K562 (cell line): ENCODE results near the gene MYLK3. TPM values are rescaled to one million over a fixed set of nuclear protein-coding genes. Genes with fewer than 3 reads are reported as not detected.

ENCODE experiments used
- ATAC-seq: fragments of 200-7000 bp; cut with Tn5 transposase; 3 replicates; pipeline ENCODE4 v1.9.1; 2020; ENCODE audit warnings: moderate library complexity
- BruUV-seq: library from RNA; stranded (reverse); fragments of 400-500 nt; replicated peaks from 2 replicates; lab custom pipeline; 2021; lab: Mats Ljungman, UMichigan
- CTCF ChIA-PET: fragments of 300-600 bp; formaldehyde crosslinking; extraction: SDS; loops from one replicate; lab custom pipeline; 2021; ENCODE audit warnings: low intra/inter-chr PET ratio; lab: Yijun Ruan, JAX
- POLR2A ChIA-PET: fragments of 300-600, 350-650 bp; sonication (Branson Sonifier 250); formaldehyde crosslinking; extraction: SDS; loops from one replicate; lab custom pipeline; 2021; ENCODE audit warnings: antibody characterized with exemption, inconsistent platforms; lab: Yijun Ruan, JAX
- DNase-seq, 4 experiments: peaks; one replicate each; pipeline versions ENCODE4 v3.0.0 to v3.0.0-alpha.2; 2011 to 2018; ENCODE audit warnings: low spot score in 3 of 4, mixed read lengths in 3 of 4; ENCODE audit errors: extremely low read depth in 1 of 4
- FAIRE-seq: peaks from 2 replicates; lab custom pipeline; 2011; peaks lifted over from hg19 to GRCh38; lab: Jason Lieb, UNC
- H2AFZ ChIP-seq: 2 replicates; pipeline ENCODE4 v1.6.0; 2011; ENCODE audit warnings: low read depth, low read length, control low read depth, inconsistent platforms
- H3K27ac ChIP-seq: fragments of 200-600 bp; 3 replicates; pipeline ENCODE4 v1.8.0; 2011; ENCODE audit warnings: low read depth, mild to moderate bottlenecking, control low read depth, inconsistent platforms, low read length, moderate library complexity, mixed read lengths; ENCODE audit errors: extremely low read depth
- H3K27me3 ChIP-seq, 2 experiments: fragments of 300-600 bp in 1 of 2; 2 replicates in 1 of 2; 3 replicates in 1 of 2; pipeline versions ENCODE4 v1.6.0 to v1.8.0; 2011; ENCODE audit warnings: inconsistent platforms in 2 of 2, low read length in 2 of 2, mild to moderate bottlenecking in 1 of 2, mixed read lengths in 1 of 2, moderate library complexity in 1 of 2; ENCODE audit not compliant: control insufficient read depth in 2 of 2, insufficient read depth in 2 of 2
- H3K36me3 ChIP-seq: fragments of 300-600 bp; 3 replicates; pipeline ENCODE4 v1.8.0; 2011; ENCODE audit warnings: mild to moderate bottlenecking, low read length, inconsistent platforms; ENCODE audit not compliant: control insufficient read depth, insufficient read depth
- H3K4me1 ChIP-seq, 2 experiments: fragments of 200-600 bp in 1 of 2; replicated peaks in 1 of 2; 2 replicates in 1 of 2; 3 replicates in 1 of 2; pipeline versions ENCODE4 v1.5.1 to v1.8.0; 2011; ENCODE audit warnings: inconsistent platforms in 2 of 2, low read length in 2 of 2, mild to moderate bottlenecking in 1 of 2, mixed read lengths in 1 of 2, moderate library complexity in 1 of 2; ENCODE audit not compliant: control insufficient read depth in 2 of 2, insufficient read depth in 2 of 2
- H3K4me2 ChIP-seq: 2 replicates; pipeline ENCODE4 v1.6.1; 2011; ENCODE audit warnings: low read length, control low read depth, inconsistent platforms, mixed read lengths; ENCODE audit not compliant: insufficient read depth
- H3K4me3 ChIP-seq: fragments of 200-600 bp; sonication (generic), shearing (Covaris generic); 2 replicates; pipeline ENCODE4 v1.5.1; 2016; ENCODE audit warnings: control low read depth, inconsistent platforms
- H3K79me2 ChIP-seq: fragments of 200-600 bp; 3 replicates; pipeline ENCODE4 v1.8.0; 2011; ENCODE audit warnings: low read length, inconsistent platforms; ENCODE audit not compliant: control insufficient read depth, insufficient read depth
- H3K9ac ChIP-seq, 2 experiments: 2 replicates each; pipeline versions ENCODE4 v1.6.0 to v1.6.1; 2011; ENCODE audit warnings: low read depth in 2 of 2, low read length in 2 of 2, control low read depth in 1 of 2, inconsistent platforms in 1 of 2, mild to moderate bottlenecking in 1 of 2, mixed read lengths in 1 of 2; ENCODE audit not compliant: insufficient read depth in 1 of 2
- H3K9me1 ChIP-seq: one replicate; pipeline ENCODE4 v1.6.0; 2011; ENCODE audit warnings: inconsistent platforms, mild to moderate bottlenecking, low read length, moderate library complexity; ENCODE audit not compliant: control insufficient read depth, insufficient read depth
- H3K9me3 ChIP-seq: replicated peaks from 2 replicates; pipeline ENCODE4 v1.5.1; 2011; ENCODE audit warnings: low read depth, low read length, inconsistent platforms; ENCODE audit not compliant: control insufficient read depth, insufficient read depth
- H4K20me1 ChIP-seq: replicated peaks from 2 replicates; pipeline ENCODE4 v1.6.1; 2011; ENCODE audit warnings: low read length, inconsistent platforms, mixed read lengths; ENCODE audit not compliant: control insufficient read depth, insufficient read depth
- ATF7 ChIP-seq: fragments of 450-650 bp; IDR thresholded peaks from 2 replicates; pipeline ENCODE4 v1.7.1; 2014; ENCODE audit warnings: mild to moderate bottlenecking, moderate library complexity
- KLF6 ChIP-seq: fragments of 250-450 bp; sonication (Bioruptor Pico); IDR thresholded peaks from 2 replicates; pipeline ENCODE4 v1.4.0; 2020; ENCODE audit warnings: mild to moderate bottlenecking, moderate library complexity, borderline replicate concordance
- MYNN ChIP-seq, 2 experiments: sonication (generic); formaldehyde crosslinking in 1 of 2; IDR thresholded peaks; 2 replicates each; pipeline versions ENCODE4 v1.5.0 to v1.6.1; 2016 to 2020; ENCODE audit warnings: antibody characterized with exemption in 1 of 2, missing genetic modification reagents in 1 of 2
- SOX6 ChIP-seq: fragments of 450-650 bp; IDR thresholded peaks from 2 replicates; pipeline ENCODE4 v1.6.1; 2014; ENCODE audit warnings: mild to moderate bottlenecking
- WGBS: fragments of 100-300 bp; shearing (Covaris generic); methylation state at CpG from one replicate; pipeline ENCODE4 v1.1.6; 2016; ENCODE audit warnings: low coverage, mixed read lengths; ENCODE audit not compliant: insufficient coverage; ENCODE audit errors: missing lambda C conversion rate; 5-methylcytosine and 5-hydroxymethylcytosine counted together
- in situ Hi-C: fragments of 300-500 bp; cut with MboI; formaldehyde crosslinking; loops from 4 replicates; pipeline ENCODE4 v1.15.0; 2018; ENCODE audit warnings: inconsistent platforms, mixed read lengths
- intact Hi-C: fragments of 100-400 bp; cut with micrococcal nuclease; formaldehyde crosslinking; loops from 2 replicates; pipeline ENCODE4 v1.14.2; 2022
- polyA plus RNA-seq, 8 experiments: library from polyadenylated mRNA; depleted of rRNA in 4 of 8; stranded (reverse) in 5 of 8; unstranded in 3 of 8; fragments of >200 nt; fragmentation: Nextera tagmentation in 2 of 8; fragmentation: Illumina TruSeq in 1 of 8; extraction: Ambion mirVana in 2 of 8; extraction: Trizol in 1 of 8; gene quantifications; 2 replicates each; pipeline versions ENCODE4 v1.2.1 to v1.2.3, GENCODE V29; 2011 to 2014; ENCODE audit warnings: inconsistent platforms in 1 of 8, missing spikeins in 1 of 8
- total RNA-seq, 7 experiments: library from RNA; depleted of rRNA in 6 of 7; stranded (reverse); fragments of >200 nt in 6 of 7; fragmentation: Illumina TruSeq in 2 of 7; extraction: Trizol in 2 of 7; gene quantifications; 2 replicates each; pipeline versions ENCODE4 v1.2.1 to v1.2.3, GENCODE V29; 2011 to 2021; ENCODE audit warnings: low replicate concordance in 1 of 7

The MYLK3 gene
- total and polyA plus RNA-seq, 9 of the 15 experiments (the other 6 are each of a cell fraction or from before 2014, with no cell fraction given): 0.69 to 10.7 (median 4.7) TPM

DNA sequence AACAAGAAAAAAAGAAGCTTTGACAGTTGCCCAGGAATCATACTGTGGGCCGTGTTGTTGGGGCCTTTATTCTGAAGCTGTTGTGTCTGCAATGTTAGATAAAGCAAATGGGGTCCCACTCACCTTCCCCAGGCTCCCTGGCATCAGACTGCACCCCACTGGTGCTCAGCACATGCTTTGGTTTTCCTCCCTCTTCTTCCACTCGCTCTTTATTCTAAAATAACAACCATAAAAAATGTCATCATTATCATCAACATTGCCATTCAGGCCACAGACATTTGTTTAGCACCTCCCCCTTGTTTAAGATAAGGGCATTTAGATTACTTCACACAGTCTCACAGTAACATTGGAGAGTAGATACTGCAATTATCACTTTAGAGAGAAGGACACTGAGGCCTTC lies 8.2 kb downstream of the MYLK3 start (continued):
- TF ChIP-seq MYNN (IDR thresholded peaks at IDR 0.05): peak; percentile 100
- TF ChIP-seq MYNN (CRISPR knock-in tag; IDR thresholded peaks at IDR 0.05): peak; percentile 93
- TF ChIP-seq ATF7: peak; percentile 63; the same call in 1 of the 2 replicates
- TF ChIP-seq SOX6: 0 out of 2 replicates have a peak, but pooled peaks have one; percentile 31

DNA sequence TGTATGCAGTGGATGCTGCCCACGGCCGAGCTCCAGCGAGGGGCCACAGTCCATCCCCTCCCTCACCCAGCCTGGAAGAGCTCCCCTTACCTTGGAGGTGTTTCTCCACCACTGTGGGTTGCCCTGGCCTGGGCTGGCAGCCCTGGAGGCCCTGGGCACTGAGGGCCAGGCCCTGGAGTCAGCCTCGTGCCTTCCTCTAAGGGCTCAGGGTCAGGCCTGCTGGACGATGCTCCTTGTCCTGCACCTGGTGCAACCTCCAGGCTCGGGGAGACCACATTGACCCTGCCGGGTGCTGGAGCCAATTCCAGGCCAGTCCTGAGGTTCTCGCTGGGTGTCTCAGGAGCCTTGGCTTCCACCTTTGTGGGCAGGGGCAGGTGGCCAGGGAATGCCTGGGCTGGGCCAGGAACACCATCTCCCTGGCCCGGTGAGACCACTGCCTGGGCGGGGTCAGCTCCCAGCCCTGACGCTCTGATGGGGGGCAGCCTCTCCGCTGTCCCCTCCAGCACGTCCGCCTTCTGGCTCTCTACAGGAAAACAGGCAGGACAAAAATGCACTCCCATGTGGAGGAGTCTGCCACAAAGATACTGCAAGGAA lies 10.4 kb downstream of the MYLK3 start:
- no peaks in the 10 kb centered on the region for H3K27me3 ChIP-seq
- intact Hi-C loops: no loop called here
- H3K9me3 ChIP-seq: no peaks in the 10 kb centered on the region
- H4K20me1 ChIP-seq: no peaks in the 10 kb centered on the region
- no peak overlapping the region for H3K4me2 ChIP-seq
- H3K79me2 ChIP-seq: peaks cover 14% of the 10 kb centered on the region; the same call in 2 of the 3 replicates
- H3K4me1 ChIP-seq: peaks cover 17 to 34% of the 10 kb centered on the region in 2 experiments; a peak in 4 of 5 replicates
- H3K9me1 ChIP-seq: peaks cover 3% of the 10 kb centered on the region
- H3K9ac ChIP-seq: 0 out of 4 replicates have a peak overlapping the region, but pooled peaks of 1 of the 2 experiments have one; percentile 60
- TF ChIP-seq KLF6 (CRISPR knock-in tag): no peak
- TF ChIP-seq, all 486 proteins: peak for 0
- no peak overlapping the region for H3K4me3 ChIP-seq
- no peak overlapping the region for H3K27ac ChIP-seq
- no TSS peak for BruUV-seq
- in situ Hi-C loops: no loop called here
- WGBS: 66% methylated on average over 13 of the region's 14 CpGs
- ChIA-PET CTCF (no interaction called here), POLR2A (interaction anchor here (0.6 kb wide), 2 partner anchors 13 to 86 kb away, joined by 3 read pairs; no protein-coding TSS in a partner anchor)
- ATAC-seq (no peak), FAIRE-seq (no peak), DNase-seq (no peak)
- no peaks in the 10 kb centered on the region for H3K36me3 ChIP-seq
- no peak overlapping the region for H2AFZ ChIP-seq
